GM23338 (cell line): Measurements from ENCODE around the gene RPS15. TPM values are rescaled to one million over a fixed set of nuclear protein-coding genes. Genes with fewer than 3 reads are reported as not detected.

Experiments
- EZH2 ChIP-seq: fragments of 200-600 bp; sonication (generic); IDR thresholded peaks from one replicate; pipeline ENCODE4 v1.8.0; 2017; ENCODE audit warnings: antibody characterized with exemption, mild to moderate bottlenecking, low read depth; ENCODE audit not compliant: unreplicated experiment
- EZH2phosphoT487 ChIP-seq: fragments of 200-600 bp; sonication (generic); IDR thresholded peaks from one replicate; pipeline ENCODE4 v1.8.1; 2018; ENCODE audit warnings: antibody characterized with exemption; ENCODE audit not compliant: unreplicated experiment
- POLR2AphosphoS5 ChIP-seq: IDR thresholded peaks from 2 replicates; pipeline ENCODE4 v1.6.1; 2016; ENCODE audit warnings: antibody characterized with exemption, low read depth
- STAT1 ChIP-seq: IDR thresholded peaks from one replicate; pipeline ENCODE4 v1.6.1; 2016; ENCODE audit warnings: antibody characterized with exemption; ENCODE audit not compliant: unreplicated experiment
- ZNF331 ChIP-seq: fragments of 250-450 bp; sonication (Bioruptor Pico); IDR thresholded peaks from 2 replicates; pipeline ENCODE4 v1.5.0; 2020; ENCODE audit warnings: low read depth, mild to moderate bottlenecking, moderate library complexity
- polyA plus RNA-seq: library from polyadenylated mRNA; unstranded; fragments of >200 nt; fragmentation: Nextera tagmentation; extraction: Ambion mirVana; gene quantifications from 2 replicates; pipeline ENCODE4 v1.2.1, GENCODE V29; 2016
- total RNA-seq: library from RNA; depleted of rRNA; stranded (reverse); fragments of >200 nt; shearing (Covaris generic); gene quantifications from 2 replicates; pipeline ENCODE4 v1.2.3, GENCODE V29; 2014
- TF ChIP-seq, protein P1 (sequence below): fragments of 250-450 bp; sonication (Bioruptor Pico); IDR thresholded peaks from 2 replicates; pipeline ENCODE4 v1.5.0; 2020; ENCODE audit warnings: mild to moderate bottlenecking, moderate library complexity
- TF ChIP-seq, protein P2 (sequence below): IDR thresholded peaks from one replicate; pipeline ENCODE4 v1.6.1; 2018; ENCODE audit warnings: antibody characterized with exemption; ENCODE audit not compliant: unreplicated experiment
- TF ChIP-seq, protein P3 (sequence below), 2 experiments: fragments of 200-600 bp in 1 of 2; sonication (generic) in 1 of 2; conservative IDR thresholded peaks; 2 replicates each; pipeline versions ENCODE4 v1.5.1 to v1.6.1; 2016 to 2017; ENCODE audit warnings: antibody characterized with exemption in 2 of 2, low read depth in 2 of 2, mild to moderate bottlenecking in 2 of 2, moderate library complexity in 1 of 2

RPS15 gene
- total and polyA plus RNA-seq, 2 experiments from 2014 or later: 2,953 to 3,861 TPM

DNA sequence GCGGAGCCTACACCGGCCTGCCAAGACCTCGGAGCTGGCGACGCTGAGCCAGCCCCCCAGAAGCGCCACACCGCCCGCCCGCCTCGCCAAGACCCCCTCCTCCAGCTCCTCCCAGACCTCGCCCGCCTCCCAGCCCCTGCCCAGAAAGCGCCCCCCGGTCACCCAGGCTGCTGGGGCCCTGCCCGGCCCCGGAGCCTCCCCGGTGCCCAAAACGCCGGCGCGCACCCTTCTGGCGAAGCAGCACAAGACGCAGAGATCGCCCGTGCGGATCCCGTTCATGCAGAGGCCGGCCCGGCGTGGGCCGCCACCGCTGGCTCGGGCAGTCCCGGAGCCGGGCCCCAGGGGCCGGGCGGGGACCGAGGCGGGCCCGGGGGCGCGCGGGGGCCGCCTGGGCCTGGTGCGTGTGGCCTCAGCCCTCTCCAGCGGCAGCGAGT lies 30.6 kb downstream of the RPS15 start (continued):
- TF ChIP-seq, protein P1, sequence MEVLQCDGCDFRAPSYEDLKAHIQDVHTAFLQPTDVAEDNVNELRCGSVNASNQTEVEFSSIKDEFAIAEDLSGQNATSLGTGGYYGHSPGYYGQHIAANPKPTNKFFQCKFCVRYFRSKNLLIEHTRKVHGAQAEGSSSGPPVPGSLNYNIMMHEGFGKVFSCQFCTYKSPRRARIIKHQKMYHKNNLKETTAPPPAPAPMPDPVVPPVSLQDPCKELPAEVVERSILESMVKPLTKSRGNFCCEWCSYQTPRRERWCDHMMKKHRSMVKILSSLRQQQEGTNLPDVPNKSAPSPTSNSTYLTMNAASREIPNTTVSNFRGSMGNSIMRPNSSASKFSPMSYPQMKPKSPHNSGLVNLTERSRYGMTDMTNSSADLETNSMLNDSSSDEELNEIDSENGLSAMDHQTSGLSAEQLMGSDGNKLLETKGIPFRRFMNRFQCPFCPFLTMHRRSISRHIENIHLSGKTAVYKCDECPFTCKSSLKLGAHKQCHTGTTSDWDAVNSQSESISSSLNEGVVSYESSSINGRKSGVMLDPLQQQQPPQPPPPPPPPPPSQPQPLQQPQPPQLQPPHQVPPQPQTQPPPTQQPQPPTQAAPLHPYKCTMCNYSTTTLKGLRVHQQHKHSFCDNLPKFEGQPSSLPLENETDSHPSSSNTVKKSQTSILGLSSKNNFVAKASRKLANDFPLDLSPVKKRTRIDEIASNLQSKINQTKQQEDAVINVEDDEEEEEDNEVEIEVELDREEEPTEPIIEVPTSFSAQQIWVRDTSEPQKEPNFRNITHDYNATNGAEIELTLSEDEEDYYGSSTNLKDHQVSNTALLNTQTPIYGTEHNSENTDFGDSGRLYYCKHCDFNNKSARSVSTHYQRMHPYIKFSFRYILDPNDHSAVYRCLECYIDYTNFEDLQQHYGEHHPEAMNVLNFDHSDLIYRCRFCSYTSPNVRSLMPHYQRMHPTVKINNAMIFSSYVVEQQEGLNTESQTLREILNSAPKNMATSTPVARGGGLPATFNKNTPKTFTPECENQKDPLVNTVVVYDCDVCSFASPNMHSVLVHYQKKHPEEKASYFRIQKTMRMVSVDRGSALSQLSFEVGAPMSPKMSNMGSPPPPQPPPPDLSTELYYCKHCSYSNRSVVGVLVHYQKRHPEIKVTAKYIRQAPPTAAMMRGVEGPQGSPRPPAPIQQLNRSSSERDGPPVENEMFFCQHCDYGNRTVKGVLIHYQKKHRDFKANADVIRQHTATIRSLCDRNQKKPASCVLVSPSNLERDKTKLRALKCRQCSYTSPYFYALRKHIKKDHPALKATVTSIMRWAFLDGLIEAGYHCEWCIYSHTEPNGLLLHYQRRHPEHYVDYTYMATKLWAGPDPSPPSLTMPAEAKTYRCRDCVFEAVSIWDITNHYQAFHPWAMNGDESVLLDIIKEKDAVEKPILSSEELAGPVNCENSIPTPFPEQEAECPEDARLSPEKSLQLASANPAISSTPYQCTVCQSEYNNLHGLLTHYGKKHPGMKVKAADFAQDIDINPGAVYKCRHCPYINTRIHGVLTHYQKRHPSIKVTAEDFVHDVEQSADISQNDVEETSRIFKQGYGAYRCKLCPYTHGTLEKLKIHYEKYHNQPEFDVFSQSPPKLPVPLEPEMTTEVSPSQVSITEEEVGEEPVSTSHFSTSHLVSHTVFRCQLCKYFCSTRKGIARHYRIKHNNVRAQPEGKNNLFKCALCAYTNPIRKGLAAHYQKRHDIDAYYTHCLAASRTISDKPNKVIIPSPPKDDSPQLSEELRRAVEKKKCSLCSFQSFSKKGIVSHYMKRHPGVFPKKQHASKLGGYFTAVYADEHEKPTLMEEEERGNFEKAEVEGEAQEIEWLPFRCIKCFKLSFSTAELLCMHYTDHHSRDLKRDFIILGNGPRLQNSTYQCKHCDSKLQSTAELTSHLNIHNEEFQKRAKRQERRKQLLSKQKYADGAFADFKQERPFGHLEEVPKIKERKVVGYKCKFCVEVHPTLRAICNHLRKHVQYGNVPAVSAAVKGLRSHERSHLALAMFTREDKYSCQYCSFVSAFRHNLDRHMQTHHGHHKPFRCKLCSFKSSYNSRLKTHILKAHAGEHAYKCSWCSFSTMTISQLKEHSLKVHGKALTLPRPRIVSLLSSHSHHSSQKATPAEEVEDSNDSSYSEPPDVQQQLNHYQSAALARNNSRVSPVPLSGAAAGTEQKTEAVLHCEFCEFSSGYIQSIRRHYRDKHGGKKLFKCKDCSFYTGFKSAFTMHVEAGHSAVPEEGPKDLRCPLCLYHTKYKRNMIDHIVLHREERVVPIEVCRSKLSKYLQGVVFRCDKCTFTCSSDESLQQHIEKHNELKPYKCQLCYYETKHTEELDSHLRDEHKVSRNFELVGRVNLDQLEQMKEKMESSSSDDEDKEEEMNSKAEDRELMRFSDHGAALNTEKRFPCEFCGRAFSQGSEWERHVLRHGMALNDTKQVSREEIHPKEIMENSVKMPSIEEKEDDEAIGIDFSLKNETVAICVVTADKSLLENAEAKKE (CRISPR knock-in tag): no peak
- TF ChIP-seq EZH2 (peak; percentile 80), STAT1 (no peak), POLR2AphosphoS5 (no peak), EZH2phosphoT487 (no peak), ZNF331 (CRISPR knock-in tag) (no peak)
- TF ChIP-seq, protein P2, sequence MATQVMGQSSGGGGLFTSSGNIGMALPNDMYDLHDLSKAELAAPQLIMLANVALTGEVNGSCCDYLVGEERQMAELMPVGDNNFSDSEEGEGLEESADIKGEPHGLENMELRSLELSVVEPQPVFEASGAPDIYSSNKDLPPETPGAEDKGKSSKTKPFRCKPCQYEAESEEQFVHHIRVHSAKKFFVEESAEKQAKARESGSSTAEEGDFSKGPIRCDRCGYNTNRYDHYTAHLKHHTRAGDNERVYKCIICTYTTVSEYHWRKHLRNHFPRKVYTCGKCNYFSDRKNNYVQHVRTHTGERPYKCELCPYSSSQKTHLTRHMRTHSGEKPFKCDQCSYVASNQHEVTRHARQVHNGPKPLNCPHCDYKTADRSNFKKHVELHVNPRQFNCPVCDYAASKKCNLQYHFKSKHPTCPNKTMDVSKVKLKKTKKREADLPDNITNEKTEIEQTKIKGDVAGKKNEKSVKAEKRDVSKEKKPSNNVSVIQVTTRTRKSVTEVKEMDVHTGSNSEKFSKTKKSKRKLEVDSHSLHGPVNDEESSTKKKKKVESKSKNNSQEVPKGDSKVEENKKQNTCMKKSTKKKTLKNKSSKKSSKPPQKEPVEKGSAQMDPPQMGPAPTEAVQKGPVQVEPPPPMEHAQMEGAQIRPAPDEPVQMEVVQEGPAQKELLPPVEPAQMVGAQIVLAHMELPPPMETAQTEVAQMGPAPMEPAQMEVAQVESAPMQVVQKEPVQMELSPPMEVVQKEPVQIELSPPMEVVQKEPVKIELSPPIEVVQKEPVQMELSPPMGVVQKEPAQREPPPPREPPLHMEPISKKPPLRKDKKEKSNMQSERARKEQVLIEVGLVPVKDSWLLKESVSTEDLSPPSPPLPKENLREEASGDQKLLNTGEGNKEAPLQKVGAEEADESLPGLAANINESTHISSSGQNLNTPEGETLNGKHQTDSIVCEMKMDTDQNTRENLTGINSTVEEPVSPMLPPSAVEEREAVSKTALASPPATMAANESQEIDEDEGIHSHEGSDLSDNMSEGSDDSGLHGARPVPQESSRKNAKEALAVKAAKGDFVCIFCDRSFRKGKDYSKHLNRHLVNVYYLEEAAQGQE: no peak
- TF ChIP-seq, protein P3, sequence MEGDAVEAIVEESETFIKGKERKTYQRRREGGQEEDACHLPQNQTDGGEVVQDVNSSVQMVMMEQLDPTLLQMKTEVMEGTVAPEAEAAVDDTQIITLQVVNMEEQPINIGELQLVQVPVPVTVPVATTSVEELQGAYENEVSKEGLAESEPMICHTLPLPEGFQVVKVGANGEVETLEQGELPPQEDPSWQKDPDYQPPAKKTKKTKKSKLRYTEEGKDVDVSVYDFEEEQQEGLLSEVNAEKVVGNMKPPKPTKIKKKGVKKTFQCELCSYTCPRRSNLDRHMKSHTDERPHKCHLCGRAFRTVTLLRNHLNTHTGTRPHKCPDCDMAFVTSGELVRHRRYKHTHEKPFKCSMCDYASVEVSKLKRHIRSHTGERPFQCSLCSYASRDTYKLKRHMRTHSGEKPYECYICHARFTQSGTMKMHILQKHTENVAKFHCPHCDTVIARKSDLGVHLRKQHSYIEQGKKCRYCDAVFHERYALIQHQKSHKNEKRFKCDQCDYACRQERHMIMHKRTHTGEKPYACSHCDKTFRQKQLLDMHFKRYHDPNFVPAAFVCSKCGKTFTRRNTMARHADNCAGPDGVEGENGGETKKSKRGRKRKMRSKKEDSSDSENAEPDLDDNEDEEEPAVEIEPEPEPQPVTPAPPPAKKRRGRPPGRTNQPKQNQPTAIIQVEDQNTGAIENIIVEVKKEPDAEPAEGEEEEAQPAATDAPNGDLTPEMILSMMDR (conservative IDR thresholded peaks at IDR 0.05; ENCODE audit: low read depth in 2 of 2): peak in 1 of 2 experiments; percentile 38; a peak in 2 of 4 replicates
